H1 (cell line): Measurements from ENCODE around the gene TACR2. TPM values are rescaled to one million over a fixed set of nuclear protein-coding genes. Genes with fewer than 3 reads are reported as not detected.

ENCODE experiments used
- CTCF ChIA-PET: fragments of 300-600 bp; sonication (Branson Sonifier 250); formaldehyde crosslinking; loops from one replicate; lab custom pipeline; 2021; ENCODE audit not compliant: partially characterized antibody; lab: Charles Lee
- POLR2A ChIA-PET: fragments of 300-600 bp; sonication (Branson Sonifier 250); formaldehyde crosslinking; loops from one replicate; lab custom pipeline; 2021; ENCODE audit warnings: inconsistent platforms; ENCODE audit not compliant: partially characterized antibody; lab: Charles Lee
- DNase-seq, 2 experiments: peaks; one replicate each; pipeline versions ENCODE4 v3.0.0 to v3.0.0-alpha.2; 2010 to 2022; ENCODE audit warnings: low spot score in 2 of 2, low read depth in 1 of 2, mixed read lengths in 1 of 2
- FAIRE-seq: peaks from 2 replicates; lab custom pipeline; 2011; peaks lifted over from hg19 to GRCh38; lab: Jason Lieb, UNC
- H2AFZ ChIP-seq: 2 replicates; pipeline ENCODE4 v1.8.1; 2012; ENCODE audit warnings: low read length, inconsistent platforms
- H2AK5ac ChIP-seq: 2 replicates; pipeline ENCODE4 v1.6.1; 2013; ENCODE audit warnings: low read depth, low read length
- H2BK120ac ChIP-seq: replicated peaks from 2 replicates; pipeline ENCODE3; 2013; ENCODE audit warnings: low read depth, low read length, inconsistent platforms
- H2BK12ac ChIP-seq: 2 replicates; pipeline ENCODE4 v1.6.1; 2013; ENCODE audit warnings: low read depth, low read length
- H2BK15ac ChIP-seq: 2 replicates; pipeline ENCODE4 v1.6.1; 2013; ENCODE audit warnings: low read length
- H2BK20ac ChIP-seq: 2 replicates; pipeline ENCODE4 v1.6.1; 2013; ENCODE audit warnings: low read length
- H2BK5ac ChIP-seq: 2 replicates; pipeline ENCODE4 v1.6.1; 2013; ENCODE audit warnings: low read depth, low read length
- H3K14ac ChIP-seq: 2 replicates; pipeline ENCODE4 v1.6.1; 2013; ENCODE audit warnings: inconsistent platforms; ENCODE audit not compliant: insufficient read length
- H3K18ac ChIP-seq: 2 replicates; pipeline ENCODE4 v1.6.1; 2013; ENCODE audit warnings: low read length; ENCODE audit errors: extremely low read depth
- H3K23ac ChIP-seq: 2 replicates; pipeline ENCODE4 v1.6.1; 2013; ENCODE audit warnings: inconsistent platforms; ENCODE audit not compliant: insufficient read length
- H3K23me2 ChIP-seq: 2 replicates; pipeline ENCODE4 v1.6.1; 2013; ENCODE audit warnings: low read depth, low read length
- H3K27ac ChIP-seq: 2 replicates; pipeline ENCODE4 v1.6.1; 2011; ENCODE audit warnings: low read depth, low read length, inconsistent platforms
- H3K27me3 ChIP-seq, 4 experiments: replicated peaks in 1 of 4; 1 replicate in 1 of 4; 2 replicates in 3 of 4; pipeline versions ENCODE4 v1.6.1 to v1.8.1; 2011 to 2013; ENCODE audit warnings: low read length in 3 of 4, mild to moderate bottlenecking in 3 of 4, inconsistent platforms in 2 of 4, mixed read lengths in 2 of 4, moderate library complexity in 1 of 4; ENCODE audit not compliant: control insufficient read depth in 3 of 4, insufficient read depth in 3 of 4; ENCODE audit errors: extremely low read depth in 1 of 4
- H3K36me3 ChIP-seq, 4 experiments: 2 replicates each; pipeline versions ENCODE4 v1.6.1 to v1.8.1; 2011 to 2013; ENCODE audit warnings: mild to moderate bottlenecking in 4 of 4, low read length in 3 of 4, moderate library complexity in 2 of 4, control low read depth in 1 of 4, inconsistent platforms in 1 of 4; ENCODE audit not compliant: insufficient read depth in 4 of 4, control insufficient read depth in 2 of 4
- H3K4ac ChIP-seq: replicated peaks from 2 replicates; pipeline ENCODE3; 2013; ENCODE audit warnings: low read length, low read depth, mixed read lengths, inconsistent platforms; ENCODE audit not compliant: insufficient read length
- H3K4me1 ChIP-seq, 4 experiments: replicated peaks in 1 of 4; 1 replicate in 1 of 4; 2 replicates in 3 of 4; pipeline versions ENCODE4 v1.6.1 to v1.8.1; 2011 to 2013; ENCODE audit warnings: low read length in 3 of 4, inconsistent platforms in 2 of 4, mixed read lengths in 1 of 4; ENCODE audit not compliant: insufficient read depth in 4 of 4, control insufficient read depth in 3 of 4
- H3K4me2 ChIP-seq, 2 experiments: 2 replicates each; pipeline versions ENCODE4 v1.6.1 to v1.8.1; 2011 to 2013; ENCODE audit warnings: low read depth in 2 of 2, low read length in 2 of 2, control low read depth in 1 of 2, inconsistent platforms in 1 of 2, mild to moderate bottlenecking in 1 of 2; ENCODE audit not compliant: insufficient read depth in 1 of 2
- H3K4me3 ChIP-seq, 4 experiments: fragments of 200-600, 300-600 bp in 1 of 4; sonication (generic), shearing (Covaris generic), sonication (Bioruptor Twin) in 1 of 4; 2 replicates each; pipeline versions ENCODE4 v1.5.1 to v1.8.1; 2011 to 2016; ENCODE audit warnings: low read length in 4 of 4, low read depth in 3 of 4, control low read depth in 2 of 4, inconsistent platforms in 2 of 4, mild to moderate bottlenecking in 2 of 4, mixed read lengths in 1 of 4, moderate library complexity in 1 of 4; ENCODE audit not compliant: insufficient read depth in 2 of 4; ENCODE audit errors: extremely low read depth in 1 of 4
- H3K56ac ChIP-seq: replicated peaks from 2 replicates; pipeline ENCODE3; 2013; ENCODE audit warnings: low read depth, mild to moderate bottlenecking, mixed read lengths, low read length, inconsistent platforms; ENCODE audit not compliant: insufficient read length
- H3K79me1 ChIP-seq: 2 replicates; pipeline ENCODE4 v1.6.1; 2013; ENCODE audit warnings: low read depth, low read length, control low read depth
- H3K79me2 ChIP-seq, 2 experiments: 2 replicates each; pipeline versions ENCODE4 v1.6.1 to v1.8.1; 2012 to 2013; ENCODE audit warnings: low read length in 2 of 2, mild to moderate bottlenecking in 2 of 2, inconsistent platforms in 1 of 2; ENCODE audit not compliant: insufficient read depth in 2 of 2, control insufficient read depth in 1 of 2
- H3K9ac ChIP-seq, 4 experiments: replicated peaks in 1 of 4; 1 replicate in 1 of 4; 2 replicates in 3 of 4; pipeline versions ENCODE4 v1.6.1 to v1.8.1; 2011 to 2013; ENCODE audit warnings: low read depth in 3 of 4, low read length in 3 of 4, control low read depth in 2 of 4, mild to moderate bottlenecking in 2 of 4, moderate library complexity in 2 of 4, inconsistent platforms in 1 of 4; ENCODE audit errors: extremely low read depth in 1 of 4
- H3K9me3 ChIP-seq, 2 experiments: 2 replicates each; pipeline versions ENCODE4 v1.6.1 to v1.8.1; 2012 to 2013; ENCODE audit warnings: mild to moderate bottlenecking in 2 of 2, moderate library complexity in 2 of 2, control low read depth in 1 of 2, inconsistent platforms in 1 of 2, low read depth in 1 of 2, low read length in 1 of 2, mixed read lengths in 1 of 2; ENCODE audit not compliant: insufficient read depth in 2 of 2
- H4K20me1 ChIP-seq, 2 experiments: replicated peaks in 1 of 2; 2 replicates each; pipeline versions ENCODE3 to v1.8.1; 2011 to 2013; ENCODE audit warnings: inconsistent platforms in 2 of 2, low read length in 2 of 2, mild to moderate bottlenecking in 1 of 2; ENCODE audit not compliant: insufficient read depth in 2 of 2, control insufficient read depth in 1 of 2
- H4K5ac ChIP-seq: 2 replicates; pipeline ENCODE4 v1.6.1; 2013; ENCODE audit warnings: low read length, low read depth, mixed read lengths, inconsistent platforms; ENCODE audit not compliant: insufficient read length
- H4K8ac ChIP-seq: 2 replicates; pipeline ENCODE4 v1.8.0; 2013; ENCODE audit warnings: mild to moderate bottlenecking, moderate library complexity, low read length, inconsistent platforms; ENCODE audit not compliant: insufficient read depth; ENCODE audit errors: extremely low read depth
- H4K91ac ChIP-seq: replicated peaks from 2 replicates; pipeline ENCODE3; 2013; ENCODE audit warnings: low read length, mixed read lengths, inconsistent platforms; ENCODE audit not compliant: insufficient read length
- CHD2 ChIP-seq: IDR thresholded peaks from 2 replicates; pipeline ENCODE4 v1.6.1; 2012; ENCODE audit warnings: low read length, improper control_type of control experiment
- CTBP2 ChIP-seq: IDR thresholded peaks from 2 replicates; pipeline ENCODE4 v1.7.0; 2011; ENCODE audit warnings: borderline replicate concordance, mild to moderate bottlenecking, moderate library complexity, mixed read lengths, low read length; ENCODE audit not compliant: insufficient read depth, insufficient read length
- EGR1 ChIP-seq: IDR thresholded peaks from 2 replicates; pipeline ENCODE4 v1.6.1; 2011; ENCODE audit warnings: low read depth, low read length, borderline replicate concordance
- FOSL1 ChIP-seq: IDR thresholded peaks from 2 replicates; pipeline ENCODE4 v1.6.1; 2011; ENCODE audit warnings: mild to moderate bottlenecking, low read depth, low read length, moderate library complexity; ENCODE audit not compliant: insufficient read depth
- POLR2AphosphoS5 ChIP-seq: IDR thresholded peaks from 2 replicates; pipeline ENCODE4 v1.6.1; 2011; ENCODE audit warnings: low read depth, low read length
- TAF1 ChIP-seq: IDR thresholded peaks from 2 replicates; pipeline ENCODE4 v1.6.1; 2011; ENCODE audit warnings: mild to moderate bottlenecking, low read depth, low read length
- TCF12 ChIP-seq: IDR thresholded peaks from 2 replicates; pipeline ENCODE4 v1.6.1; 2011; ENCODE audit warnings: low read depth, mild to moderate bottlenecking, low read length
- WGBS, 2 experiments: shearing (Covaris generic) in 1 of 2; methylation state at CpG; one replicate each; pipeline versions ENCODE4 v1.1.6 to v1.1.7; 2013 to 2015; ENCODE audit warnings: low lambda C conversion rate in 2 of 2, mixed read lengths in 2 of 2, inconsistent platforms in 1 of 2, low coverage in 1 of 2, missing lambda C conversion rate in 1 of 2; ENCODE audit not compliant: insufficient replicate concordance in 2 of 2, insufficient coverage in 1 of 2, insufficient read length in 1 of 2; ENCODE audit errors: extremely low coverage in 1 of 2, missing lambda C conversion rate in 1 of 2; 5-methylcytosine and 5-hydroxymethylcytosine counted together
- polyA plus RNA-seq, 7 experiments: library from polyadenylated mRNA; depleted of rRNA in 3 of 7; stranded (reverse) in 5 of 7; unstranded in 2 of 7; fragments of >200 nt in 5 of 7; fragments of 200-250 nt in 2 of 7; gene quantifications; 1 replicate in 5 of 7; 2 replicates in 1 of 7; 4 replicates in 1 of 7; pipeline versions ENCODE4 v1.2.1 to v1.2.3, GENCODE V29; 2011 to 2013; ENCODE audit warnings: missing spikeins in 2 of 7, mixed read lengths in 2 of 7
- total RNA-seq: library from RNA; stranded (reverse); fragmentation: NEBNext Ultra II Directional; extraction: Animal tissue kit (Norgen Biotek cat#: 25700); gene quantifications from 2 replicates; pipeline ENCODE4 v1.2.1, GENCODE V29; 2021
- TF ChIP-seq, protein P1 (sequence below): IDR thresholded peaks from 2 replicates; pipeline ENCODE4 v1.6.1; 2012; ENCODE audit warnings: low read length, inconsistent platforms

The TACR2 gene
- total and polyA plus RNA-seq, 2 of the 8 experiments (the other 6 are each of a cell fraction or from before 2014, with no cell fraction given), result 0.06 TPM; not detected in 1

DNA sequence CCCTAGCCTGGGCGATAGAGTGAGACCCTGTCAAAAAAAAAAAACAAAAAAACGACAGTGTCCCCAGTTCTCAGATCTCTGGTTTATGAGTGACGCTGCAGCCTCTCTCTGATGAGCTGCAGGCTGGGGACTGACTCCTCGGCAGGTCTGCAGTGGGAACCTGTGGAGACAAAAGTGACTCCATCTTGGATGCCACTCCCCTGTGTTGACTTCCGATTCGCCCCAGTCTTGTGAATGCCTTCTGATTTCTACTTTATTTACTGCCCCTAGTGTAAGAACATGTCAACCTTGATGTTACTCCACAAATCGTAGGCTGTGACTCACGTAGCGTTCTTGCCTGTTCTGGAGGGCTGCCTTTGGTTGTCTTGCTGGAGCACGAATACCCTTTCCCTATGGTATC, 6.2 kb downstream of the TACR2 start:
- H2BK20ac ChIP-seq, result no peak overlapping the region
- DNase-seq (no peak), FAIRE-seq (no peak)
- no peaks in the 10 kb centered on the region for H3K79me1 ChIP-seq
- H3K4me2 ChIP-seq, result no peak overlapping the region
- no peak overlapping the region for H2AFZ ChIP-seq
- H3K4me1 ChIP-seq, result peaks cover 0 to 10% (median 7%) of the 10 kb centered on the region in 4 experiments; a peak in 6 of 7 replicates
- no peak overlapping the region for H2AK5ac ChIP-seq
- H3K9me3 ChIP-seq, result no peaks in the 10 kb centered on the region
- H3K9ac ChIP-seq, result no peak overlapping the region
- H3K23me2 ChIP-seq, result no peaks in the 10 kb centered on the region
- no peak overlapping the region for H3K4me3 ChIP-seq
- H2BK5ac ChIP-seq, result no peak overlapping the region
- H3K14ac ChIP-seq, result no peak overlapping the region
- 0 out of 2 replicates have a peak overlapping the region, but pooled peaks have one; percentile 51 for H2BK12ac ChIP-seq
- no peak overlapping the region for H4K8ac ChIP-seq
- no peaks in the 10 kb centered on the region for H4K20me1 ChIP-seq
- no peaks in the 10 kb centered on the region for H3K36me3 ChIP-seq
- H3K18ac ChIP-seq, result no peak overlapping the region
- no peak overlapping the region for H3K23ac ChIP-seq
- no peak overlapping the region for H2BK120ac ChIP-seq
- H3K27ac ChIP-seq, result no peak overlapping the region
- 86% methylated on average over 9 of the region's 10 CpGs; no CpG with 5 or more reads in 1 of the 2 experiments for WGBS, 2 experiments
- no peak for TF ChIP-seq EGR1
- no peak for TF ChIP-seq TAF1
- no peak for TF ChIP-seq CTBP2
- no peak for TF ChIP-seq CHD2
- no peak for TF ChIP-seq POLR2AphosphoS5
- no peak for TF ChIP-seq FOSL1
- TF ChIP-seq TCF12, result no peak
- TF ChIP-seq, protein P1, sequence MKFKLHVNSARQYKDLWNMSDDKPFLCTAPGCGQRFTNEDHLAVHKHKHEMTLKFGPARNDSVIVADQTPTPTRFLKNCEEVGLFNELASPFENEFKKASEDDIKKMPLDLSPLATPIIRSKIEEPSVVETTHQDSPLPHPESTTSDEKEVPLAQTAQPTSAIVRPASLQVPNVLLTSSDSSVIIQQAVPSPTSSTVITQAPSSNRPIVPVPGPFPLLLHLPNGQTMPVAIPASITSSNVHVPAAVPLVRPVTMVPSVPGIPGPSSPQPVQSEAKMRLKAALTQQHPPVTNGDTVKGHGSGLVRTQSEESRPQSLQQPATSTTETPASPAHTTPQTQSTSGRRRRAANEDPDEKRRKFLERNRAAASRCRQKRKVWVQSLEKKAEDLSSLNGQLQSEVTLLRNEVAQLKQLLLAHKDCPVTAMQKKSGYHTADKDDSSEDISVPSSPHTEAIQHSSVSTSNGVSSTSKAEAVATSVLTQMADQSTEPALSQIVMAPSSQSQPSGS, result no peak
- POLR2A ChIA-PET, result interaction anchor here (0.6 to 1.5 kb wide), 2 partner anchors 14 to 222 kb away, joined by 3 to 4 read pairs; no protein-coding TSS in a partner anchor
- H4K5ac ChIP-seq, result no peak overlapping the region
- no peak overlapping the region for H2BK15ac ChIP-seq
- H3K79me2 ChIP-seq, result no peaks in the 10 kb centered on the region
- no peak overlapping the region for H4K91ac ChIP-seq
- H3K56ac ChIP-seq, result no peak overlapping the region
- H3K27me3 ChIP-seq, result no peaks in the 10 kb centered on the region
- H3K4ac ChIP-seq, result no peak overlapping the region
- CTCF ChIA-PET, result interaction anchor here (0.8 to 2.1 kb wide), 7 partner anchors 8 to 188 kb away, joined by 3 to 7 read pairs (median 3); no protein-coding TSS in a partner anchor
